ENCODE results near the gene CTSD.

CTSD gene

GRCh38 chr11:1743585-1744136 lies 20.1 kb downstream of the CTSD start:
- DNase-seq, result no peak

- no peak for DNase-seq
Observed at GRCh38 chr11:1742869-1743584, 20.7 kb downstream of the CTSD start.

GRCh38 chr11:1742371-1742770 lies 21.4 kb downstream of the CTSD start:
- DNase-seq, result no peak

DNA sequence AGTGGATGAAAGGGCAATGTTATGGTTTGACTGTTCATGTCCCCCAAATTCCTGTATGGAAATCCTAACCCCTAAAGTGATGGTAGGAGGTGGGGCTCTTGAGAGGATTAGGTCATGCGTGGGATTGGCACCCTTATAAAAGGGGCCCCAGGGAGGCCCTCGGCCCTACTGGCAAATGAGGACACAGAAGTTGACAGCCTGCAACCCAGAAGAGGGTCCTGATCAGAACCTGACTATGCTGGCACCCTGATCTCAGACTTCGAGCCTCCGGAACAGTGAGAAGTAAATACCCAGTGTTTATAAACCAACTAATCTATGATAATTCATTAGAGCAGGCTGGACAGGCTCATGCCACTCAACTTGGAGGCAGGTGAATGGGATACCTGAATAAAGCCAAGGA lies 22.0 kb downstream of the CTSD start:
- DNase-seq, result no peak

DNA sequence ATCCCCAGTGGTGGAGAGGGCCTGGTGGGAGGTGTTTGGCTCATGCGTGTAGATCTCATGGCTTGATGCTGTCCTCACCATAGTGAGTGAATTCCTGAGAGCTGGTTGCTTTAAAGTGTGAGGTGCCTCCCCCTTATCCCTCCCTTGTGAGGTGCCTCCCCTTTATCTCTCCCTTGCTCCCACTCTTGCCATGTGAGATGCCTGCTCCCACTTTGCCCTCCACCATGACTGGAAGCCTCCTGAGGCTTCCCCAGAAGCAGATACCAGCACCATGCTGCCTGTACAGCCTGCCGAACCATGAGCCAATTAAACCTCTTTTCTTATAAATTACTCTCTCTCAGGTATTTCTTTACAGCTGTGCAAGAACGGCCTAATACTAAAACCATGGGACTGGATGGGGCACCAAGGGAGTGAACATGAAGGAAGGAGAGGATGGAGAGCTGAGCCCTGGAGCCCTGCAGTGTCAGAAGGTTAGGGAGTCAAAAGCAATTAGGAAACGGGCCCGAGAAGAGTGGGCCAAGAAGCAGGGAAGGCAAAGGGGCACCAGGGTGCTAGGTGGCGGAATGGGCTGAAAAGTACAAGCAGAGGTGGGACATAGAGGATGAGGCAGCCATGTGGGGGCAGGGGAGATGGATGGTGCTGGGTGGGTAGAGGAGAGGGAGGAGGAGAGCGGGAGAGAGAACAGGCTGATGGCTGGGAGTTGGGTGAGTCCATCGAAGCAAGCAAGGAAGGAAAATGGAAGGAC lies 22.8 kb downstream of the CTSD start:
- DNase-seq, result no peak

DNA sequence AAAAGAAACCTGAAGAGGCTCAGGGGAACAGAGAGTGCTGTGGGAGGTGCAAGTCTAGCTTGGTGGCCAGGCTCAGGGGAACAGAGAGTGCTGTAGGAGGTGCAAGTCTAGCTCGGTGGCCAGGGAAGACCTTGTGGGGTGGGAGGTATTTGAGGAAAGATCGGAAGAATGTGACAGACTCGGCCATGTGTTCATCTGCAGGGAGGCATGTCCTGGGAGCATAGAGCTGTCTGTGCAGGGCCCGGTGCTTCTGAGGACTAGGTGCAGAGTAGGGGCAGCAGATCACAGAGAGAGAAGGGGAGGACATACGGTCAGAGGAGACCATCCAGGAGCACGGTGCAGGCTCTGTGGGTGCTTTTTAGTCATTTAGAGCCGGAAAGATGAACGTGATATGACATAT lies 24.2 kb downstream of the CTSD start:
- DNase-seq, result no peak

DNA sequence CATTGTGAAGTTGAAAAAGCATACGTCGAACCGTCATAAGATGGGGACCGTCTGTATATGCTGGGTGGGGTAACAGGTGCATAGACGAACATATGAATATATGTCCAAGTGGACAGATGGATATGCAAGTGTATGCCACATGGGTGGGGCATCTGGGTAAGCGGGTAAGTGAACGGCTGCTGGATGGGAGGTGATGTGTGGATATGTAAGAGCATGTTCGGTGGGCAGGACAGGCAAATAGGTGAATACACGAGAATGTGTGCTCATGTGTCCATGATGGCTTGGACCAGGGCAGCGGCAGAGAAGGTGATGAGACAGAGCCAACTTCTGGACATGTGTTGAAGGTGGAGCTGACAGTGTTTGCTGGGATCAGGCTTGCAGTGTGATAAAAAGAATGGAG lies 25.3 kb downstream of the CTSD start:
- no peak for DNase-seq

GRCh38 chr11:1737080-1737757 lies 26.5 kb downstream of the CTSD start:
- no peak for DNase-seq

DNA sequence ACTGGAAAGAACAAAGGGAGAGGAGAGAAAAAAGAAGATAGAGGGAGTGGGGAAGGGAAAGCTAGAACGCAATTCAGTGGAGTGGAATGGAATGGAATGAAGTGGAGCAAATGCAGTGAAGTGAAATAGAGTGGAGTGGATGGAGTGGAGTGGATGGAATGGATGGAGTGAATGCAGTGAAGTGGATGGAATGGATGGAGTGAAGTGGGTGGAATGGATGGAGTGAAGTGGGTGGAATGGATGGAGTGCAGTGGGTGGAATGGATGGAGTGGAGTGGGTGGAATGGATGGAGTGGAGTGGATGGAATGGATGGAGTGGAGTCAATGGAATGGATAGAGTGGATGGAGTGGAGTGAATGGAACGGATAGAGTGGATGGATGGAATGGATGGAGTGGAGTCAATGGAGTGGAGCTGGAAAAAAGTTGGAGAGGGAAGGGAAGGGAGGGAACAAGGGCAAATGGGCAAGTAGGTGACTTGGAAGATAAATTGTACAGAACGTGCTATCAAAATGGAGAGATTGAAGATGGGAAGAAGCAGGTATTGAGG lies 27.2 kb downstream of the CTSD start:
- no peak for DNase-seq

GRCh38 chr11:1735271-1735670 lies 28.5 kb downstream of the CTSD start:
- no peak for DNase-seq

DNA sequence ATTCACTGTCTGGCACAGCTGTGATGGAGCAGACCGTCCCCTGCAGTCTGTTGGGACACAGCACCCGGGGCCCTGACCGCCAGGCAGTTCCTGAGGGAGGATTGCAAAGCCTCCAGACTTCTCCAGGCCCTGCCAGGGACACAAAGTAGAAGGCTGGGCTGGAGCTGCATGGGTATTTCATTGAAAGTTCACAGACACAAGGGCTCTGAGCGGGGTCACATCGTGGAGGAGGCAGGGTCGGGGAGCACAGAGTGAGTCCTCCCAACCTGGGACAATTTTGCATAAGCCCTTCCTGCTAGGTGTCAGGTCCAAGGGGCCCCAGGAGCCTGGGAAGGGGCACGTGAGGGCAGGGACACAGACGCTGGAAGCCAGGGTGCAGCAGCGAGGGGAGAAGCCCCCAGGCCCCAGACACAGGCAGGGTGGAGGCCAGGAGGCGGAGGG lies 29.1 kb downstream of the CTSD start:
- no peak for DNase-seq

DNA sequence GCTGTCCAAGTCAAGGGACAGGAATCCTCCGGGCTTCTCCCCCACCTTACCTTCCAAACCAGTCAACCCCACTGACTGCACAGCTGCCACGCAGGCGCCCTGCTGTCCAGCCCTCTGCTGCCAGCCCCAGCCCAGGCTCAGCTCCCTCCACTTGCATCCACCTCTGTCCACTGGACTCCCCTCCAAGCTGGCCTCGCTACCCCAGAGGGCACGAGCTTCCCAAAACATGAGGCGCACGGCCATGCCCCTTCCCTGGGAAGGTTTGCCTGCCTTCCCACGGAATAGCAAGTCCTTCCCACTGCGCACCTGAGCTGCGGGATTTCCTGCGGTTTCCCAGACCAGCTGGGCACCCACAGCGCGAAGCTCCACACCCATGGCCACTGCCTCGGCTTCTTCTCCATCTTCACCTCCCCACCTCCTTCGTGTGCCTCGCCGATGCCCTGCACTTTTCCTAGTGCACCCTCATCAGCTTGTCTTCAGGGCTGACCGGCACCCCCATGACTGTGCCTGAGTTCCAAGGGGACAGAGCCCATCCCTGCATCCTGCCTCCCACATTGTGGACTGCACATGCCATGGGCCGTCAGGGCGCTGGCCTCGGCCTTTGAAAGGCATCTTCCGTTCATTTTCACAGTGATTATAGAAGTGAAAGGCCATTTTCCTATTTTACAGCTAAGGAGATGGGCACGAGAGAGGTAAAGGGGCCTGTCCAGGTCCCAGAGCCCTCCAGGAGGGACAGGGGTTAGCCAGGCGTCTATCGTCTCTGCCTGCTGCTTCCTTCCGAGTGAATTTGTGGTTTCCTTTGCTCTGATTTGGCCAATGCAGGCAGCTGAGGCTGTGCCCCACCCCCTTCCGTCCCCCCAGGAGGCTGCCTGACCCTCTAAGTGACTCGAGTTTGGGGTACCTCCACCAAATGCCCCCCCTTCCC lies 29.7 kb downstream of the CTSD start:
- no peak for DNase-seq

GRCh38 chr11:1733009-1733715 lies 30.6 kb downstream of the CTSD start:
- DNase-seq, result no peak

DNA sequence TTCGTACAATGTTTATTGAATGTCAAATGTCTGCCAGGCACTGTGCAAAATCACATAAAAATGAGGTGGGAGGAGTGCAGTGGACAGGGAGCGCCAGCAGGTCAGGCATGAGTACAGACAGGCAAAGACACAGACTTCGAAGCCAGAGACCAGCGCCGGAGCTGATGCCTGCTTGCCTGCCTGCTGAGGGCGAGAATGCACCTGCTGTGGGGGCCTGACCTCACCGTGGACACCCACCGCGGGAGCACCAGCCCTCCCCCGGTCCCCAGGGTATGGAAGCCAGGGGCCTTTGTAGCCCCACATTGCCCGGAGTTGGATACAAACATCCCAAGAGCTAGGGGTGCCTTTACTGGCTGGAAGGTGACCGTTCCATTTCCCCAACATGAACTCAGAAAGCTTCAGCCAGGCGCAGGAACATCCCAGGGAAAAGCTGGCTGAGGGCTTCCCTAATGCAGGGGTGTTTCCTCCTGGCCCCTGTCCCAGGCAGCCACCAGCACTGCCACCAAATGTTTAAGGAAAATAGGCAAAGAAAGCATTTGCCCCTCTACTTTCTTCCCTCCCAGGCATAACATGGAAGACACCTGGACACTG lies 31.2 kb downstream of the CTSD start:
- DNase-seq, result no peak

- DNase-seq, result no peak
Observed at GRCh38 chr11:1731451-1732059, 32.2 kb downstream of the CTSD start.

DNA sequence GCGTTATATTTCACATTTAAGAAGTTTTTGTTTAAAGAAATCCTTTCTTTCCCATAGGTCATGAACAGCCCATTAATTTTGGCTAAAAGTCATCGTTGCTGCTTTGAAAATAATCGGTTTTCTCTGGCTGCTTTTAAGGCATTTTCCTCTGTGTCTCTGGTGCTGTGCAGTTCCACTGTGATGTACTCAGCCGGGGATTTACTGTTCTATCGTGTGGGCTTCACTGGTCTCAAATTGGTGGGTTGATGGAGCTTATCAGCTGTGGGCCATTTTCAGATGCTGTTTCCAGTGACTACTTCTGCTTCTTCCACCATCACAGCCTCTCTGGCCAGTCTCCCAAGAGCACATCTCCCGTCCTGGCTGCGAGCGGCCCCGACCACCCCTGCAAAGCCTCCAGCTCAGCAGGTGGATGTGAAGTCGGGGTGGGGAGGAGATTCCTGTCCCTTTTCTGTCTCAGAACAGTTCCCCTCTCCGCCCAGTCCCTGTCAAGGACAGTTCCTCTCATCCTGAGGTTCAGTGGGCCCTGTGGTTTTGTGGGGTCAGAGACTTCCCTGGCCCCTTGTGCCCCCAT lies 33.6 kb downstream of the CTSD start:
- no peak for DNase-seq

DNA sequence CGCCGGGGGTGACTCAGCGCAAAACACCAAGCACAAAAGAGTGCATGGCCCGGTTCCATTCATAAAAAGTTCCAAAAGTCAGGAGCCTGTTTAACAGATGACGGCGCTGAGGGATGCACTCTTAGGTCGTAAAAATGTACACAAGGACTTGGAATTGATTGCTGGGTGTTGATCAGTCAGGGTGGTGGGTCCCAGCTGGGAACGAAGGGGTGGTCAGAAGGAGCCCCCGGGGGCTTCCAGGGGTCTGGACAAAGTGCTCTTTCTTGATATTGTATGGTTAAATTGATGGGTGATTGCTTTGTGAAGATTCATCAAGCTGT lies 34.1 kb downstream of the CTSD start:
- DNase-seq, result no peak

DNA sequence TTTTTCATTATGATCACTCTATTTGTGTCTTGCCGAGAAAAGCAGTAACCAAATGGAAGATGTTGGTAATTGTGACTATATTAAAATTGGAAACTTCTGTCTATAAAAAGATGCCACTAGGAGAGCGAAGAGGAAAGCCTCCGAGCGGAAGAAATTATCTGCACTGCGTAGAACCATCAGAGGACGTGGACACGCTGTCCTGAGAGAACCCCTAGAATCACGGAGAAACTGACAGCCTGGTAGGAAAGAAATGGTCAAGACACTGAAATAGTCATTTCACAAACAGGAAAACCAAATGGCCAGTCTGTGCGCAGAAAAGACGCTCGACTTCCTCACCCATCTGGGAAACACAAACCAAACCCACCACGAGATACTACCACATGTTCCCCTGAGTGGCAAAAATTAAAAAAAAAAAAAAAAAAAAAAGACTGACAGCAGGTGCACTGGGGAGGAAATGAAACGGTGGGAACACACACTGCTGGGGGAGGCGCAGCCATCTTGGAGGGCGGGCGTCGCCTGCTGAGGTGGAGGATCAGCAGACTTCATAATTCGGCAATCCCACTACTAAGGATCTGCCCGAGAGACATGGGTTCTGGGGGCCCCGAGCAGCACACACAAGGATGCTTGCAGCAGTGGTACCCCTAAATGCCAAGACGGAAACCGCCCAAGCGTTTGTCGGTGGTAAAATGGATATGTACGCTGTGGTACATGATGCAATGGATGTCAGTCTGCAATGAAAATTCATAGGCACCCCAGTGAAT lies 34.6 kb downstream of the CTSD start:
- no peak for DNase-seq

GRCh38 chr11:1728301-1728700 lies 35.4 kb downstream of the CTSD start:
- no peak for DNase-seq

DNA sequence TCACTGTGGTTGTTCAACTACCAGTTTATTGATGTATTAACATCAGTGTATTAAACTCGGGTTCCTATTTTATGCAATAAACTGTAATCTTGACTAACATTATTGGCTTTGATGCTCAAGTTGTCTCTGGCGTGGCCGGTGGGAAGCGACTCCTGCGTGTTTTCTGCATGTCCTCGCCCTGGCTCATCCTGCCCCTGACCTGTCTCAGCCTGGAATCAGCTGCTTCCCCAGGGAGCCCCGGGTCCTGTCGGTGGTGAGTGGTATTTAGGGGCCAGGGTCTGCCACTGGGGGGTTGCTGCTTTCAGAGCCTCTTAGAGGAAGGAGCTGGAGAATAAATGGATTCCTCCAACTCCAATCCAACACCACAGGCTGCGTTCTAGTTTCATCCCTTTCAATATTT lies 35.9 kb downstream of the CTSD start:
- no peak for DNase-seq

All from CD4-positive, alpha-beta T cell treated with Interleukin-1 beta for 1 hour (primary cell).